Activated CD4-positive, alpha-beta memory T cell treated with anti-CD3 and anti-CD28 coated beads for 36 hours (primary cell): Measurements from ENCODE around the gene DOCK3. TPM values are rescaled to one million over a fixed set of nuclear protein-coding genes. Genes with fewer than 3 reads are reported as not detected.
"Not testable (repeated sequence)": the region's sequence is repeated elsewhere in the genome, so short reads cannot be mapped to it uniquely, and the experiment has no call there.

Experiments used
- CTCF ChIA-PET: fragments of 350-600 bp; sonication (Branson Sonifier 250); formaldehyde crosslinking; loops from one replicate; lab custom pipeline; 2021; ENCODE audit warnings: antibody characterized with exemption, inconsistent platforms; lab: Charles Lee
- POLR2A ChIA-PET: fragments of 350-600 bp; sonication (Branson Sonifier 250); formaldehyde crosslinking; loops from one replicate; lab custom pipeline; 2021; ENCODE audit warnings: antibody characterized with exemption; lab: Charles Lee
- DNase-seq: peaks from one replicate; pipeline ENCODE4 v3.0.0-alpha.2; 2020
- H3K27ac Mint-ChIP-seq: one replicate; pipeline ENCODE4 v1.8.0; 2021; ENCODE audit warnings: mixed read lengths
- H3K27me3 Mint-ChIP-seq: one replicate; pipeline ENCODE4 v1.8.0; 2021; ENCODE audit warnings: mixed read lengths
- H3K36me3 Mint-ChIP-seq: one replicate; pipeline ENCODE4 v1.8.0; 2021; ENCODE audit warnings: mixed read lengths
- H3K4me1 Mint-ChIP-seq: one replicate; pipeline ENCODE4 v1.8.0; 2021; ENCODE audit warnings: low read depth, mixed read lengths
- H3K4me3 Mint-ChIP-seq: one replicate; pipeline ENCODE4 v1.8.0; 2021; ENCODE audit warnings: mild to moderate bottlenecking, mixed read lengths
- H3K9me3 Mint-ChIP-seq: one replicate; pipeline ENCODE4 v1.8.0; 2021; ENCODE audit warnings: mixed read lengths
- intact Hi-C: fragments of 100-400 bp; cut with micrococcal nuclease; formaldehyde crosslinking; loops from one replicate; pipeline ENCODE4 v1.15.1; 2023
- total RNA-seq, 2 experiments: library from RNA; stranded (reverse); gene quantifications; one replicate each; pipeline ENCODE4 v1.2.3, GENCODE V29; 2021

DOCK3 gene
- total RNA-seq, 2 experiments from 2014 or later: 2.7 to 2.9 TPM

DNA sequence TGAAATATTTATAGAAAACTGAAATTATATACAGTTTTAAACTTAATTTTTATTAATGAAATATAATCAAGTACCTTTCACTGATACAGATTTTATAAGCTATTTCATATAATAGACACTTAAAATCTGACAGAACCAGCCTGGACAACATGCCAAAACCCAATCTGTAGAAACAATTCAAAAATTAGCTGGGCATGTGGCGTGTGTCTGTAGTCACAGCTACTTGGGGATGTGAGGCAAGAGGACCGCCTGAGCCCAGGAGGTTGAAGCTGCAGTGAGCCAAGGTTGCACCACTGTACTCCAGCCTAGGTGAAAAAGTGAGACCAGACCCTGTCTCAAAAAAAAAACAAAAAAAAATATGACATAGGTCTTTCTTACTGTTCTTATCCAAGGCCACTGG lies 472.1 kb downstream of the DOCK3 start:
- Mint-ChIP-seq H3K27ac (no peak overlapping the region), H3K27me3 (no peaks in the 10 kb centered on the region), H3K36me3 (peaks cover 6% of the 10 kb centered on the region), H3K4me3 (no peak overlapping the region), H3K4me1 (peaks cover 6% of the 10 kb centered on the region), H3K9me3 (peaks cover 4% of the 10 kb centered on the region)
- CTCF ChIA-PET: no interaction called here
- POLR2A ChIA-PET: no interaction called here
- intact Hi-C loops: no loop called here
- no peak for DNase-seq

GRCh38 chr3:51156147-51156546 lies 481.4 kb downstream of the DOCK3 start:
- Mint-ChIP-seq H3K4me1 (no peaks in the 10 kb centered on the region), H3K27me3 (peaks cover 1% of the 10 kb centered on the region), H3K9me3 (no peaks in the 10 kb centered on the region), H3K36me3 (no peaks in the 10 kb centered on the region), H3K4me3 (no peak overlapping the region), H3K27ac (no peak overlapping the region)
- intact Hi-C loops: no loop called here
- DNase-seq: no peak
- CTCF ChIA-PET: no interaction called here
- POLR2A ChIA-PET: no interaction called here

DNA sequence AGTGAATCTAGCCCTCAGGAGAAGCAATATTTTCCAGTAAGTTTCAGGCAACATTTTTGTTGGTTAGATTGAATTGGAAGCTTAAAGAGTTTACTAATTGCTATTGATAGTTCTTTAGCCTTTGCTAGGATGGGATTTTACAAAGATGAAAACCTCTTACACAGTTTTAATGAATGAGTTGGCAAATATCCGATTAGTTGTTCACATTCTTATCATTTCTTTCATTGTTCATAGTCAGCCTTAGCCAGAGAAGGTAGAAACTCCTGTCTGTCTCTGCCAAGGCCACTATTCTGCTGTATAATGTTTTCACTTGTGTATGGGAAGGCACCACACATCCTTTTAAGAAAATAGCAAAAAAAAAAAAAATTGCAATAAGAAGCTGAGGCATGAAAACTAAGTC lies 488.3 kb downstream of the DOCK3 start:
- Mint-ChIP-seq H3K9me3 (no peaks in the 10 kb centered on the region), H3K4me1 (no peaks in the 10 kb centered on the region), H3K36me3 (peaks cover 2% of the 10 kb centered on the region), H3K27me3 (no peaks in the 10 kb centered on the region), H3K4me3 (no peak overlapping the region), H3K27ac (no peak overlapping the region)
- intact Hi-C loops: no loop called here
- POLR2A ChIA-PET: no interaction called here
- CTCF ChIA-PET: interaction anchor here (0.6 kb wide), 1 partner anchor 134 kb away, joined by 3 read pairs; no protein-coding TSS in a partner anchor
- no peak for DNase-seq

DNA sequence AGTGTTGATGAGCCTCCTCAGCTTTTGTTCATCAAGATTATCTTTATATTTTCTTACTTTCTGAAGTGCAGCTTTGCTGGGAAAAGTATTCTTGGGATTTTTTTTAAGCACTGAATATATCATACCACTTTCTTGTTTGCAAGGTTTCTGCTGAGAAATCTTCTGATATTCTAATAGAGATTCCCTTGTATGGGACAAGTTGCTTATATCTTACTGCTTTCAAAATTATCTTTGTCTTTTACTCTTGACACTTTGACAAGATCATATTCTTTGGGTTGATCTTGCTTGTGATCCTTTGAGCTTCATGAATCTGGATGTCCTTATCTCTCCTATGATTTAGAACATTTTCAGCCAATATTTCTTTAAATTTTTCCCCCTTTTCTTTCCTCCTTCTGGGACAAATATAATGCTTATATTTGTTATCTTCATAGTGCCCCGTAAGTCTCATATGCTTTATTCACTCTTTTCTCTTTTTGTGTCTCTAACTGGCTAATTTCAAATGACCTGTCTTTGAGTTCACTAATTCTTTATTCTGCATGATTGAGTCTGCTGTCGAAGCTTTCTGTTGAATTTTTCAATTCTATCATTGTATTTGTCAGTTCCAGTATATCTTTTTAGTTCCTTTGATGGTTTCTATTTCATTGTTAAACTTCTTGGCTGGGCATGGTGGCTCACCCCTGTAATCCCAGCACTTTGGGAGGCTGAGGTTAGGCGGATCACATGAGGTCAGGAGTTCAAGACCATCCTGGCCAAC lies 499.0 kb downstream of the DOCK3 start:
- H3K9me3 Mint-ChIP-seq: peaks cover 26% of the 10 kb centered on the region
- H3K4me1 Mint-ChIP-seq: no peaks in the 10 kb centered on the region
- ChIA-PET POLR2A (no interaction called here), CTCF (no interaction called here)
- no peak overlapping the region for H3K4me3 Mint-ChIP-seq
- H3K36me3 Mint-ChIP-seq: peaks cover 21% of the 10 kb centered on the region
- intact Hi-C loops: no loop called here
- no peak overlapping the region for H3K27ac Mint-ChIP-seq
- H3K27me3 Mint-ChIP-seq: no peaks in the 10 kb centered on the region
- DNase-seq: no peak

DNA sequence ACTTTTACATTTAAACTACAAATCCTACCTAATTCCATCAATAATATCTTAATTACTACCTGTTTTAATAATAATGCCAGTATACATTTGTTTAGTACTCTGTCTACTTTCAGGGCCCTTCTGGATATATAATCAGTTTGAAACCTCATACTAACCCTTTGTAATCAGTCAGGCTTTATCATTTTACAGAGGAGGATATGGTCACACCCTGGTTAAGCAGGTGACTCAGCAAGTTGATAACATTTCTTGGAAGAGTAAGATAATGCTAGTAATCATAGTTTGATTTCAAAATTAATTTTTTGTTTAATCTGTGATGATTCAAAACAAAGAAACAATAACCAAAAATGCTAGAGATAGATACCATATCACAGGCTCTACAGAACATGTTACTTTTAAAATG lies 502.2 kb downstream of the DOCK3 start:
- intact Hi-C loops: no loop called here
- H3K36me3 Mint-ChIP-seq: peaks cover 14% of the 10 kb centered on the region
- no peak overlapping the region for H3K27ac Mint-ChIP-seq
- H3K4me1 Mint-ChIP-seq: no peaks in the 10 kb centered on the region
- no peak for DNase-seq
- H3K9me3 Mint-ChIP-seq: peaks cover 21% of the 10 kb centered on the region
- H3K27me3 Mint-ChIP-seq: no peaks in the 10 kb centered on the region
- no peak overlapping the region for H3K4me3 Mint-ChIP-seq
- ChIA-PET CTCF (interaction anchor here (0.6 kb wide), 1 partner anchor 1706 kb away, joined by 6 read pairs; no protein-coding TSS in a partner anchor), POLR2A (no interaction called here)

- CTCF ChIA-PET, POLR2A ChIA-PET: not testable (repeated sequence)
Measured at GRCh38 chr3:51186446-51186845, 511.7 kb downstream of the DOCK3 start.

DNA sequence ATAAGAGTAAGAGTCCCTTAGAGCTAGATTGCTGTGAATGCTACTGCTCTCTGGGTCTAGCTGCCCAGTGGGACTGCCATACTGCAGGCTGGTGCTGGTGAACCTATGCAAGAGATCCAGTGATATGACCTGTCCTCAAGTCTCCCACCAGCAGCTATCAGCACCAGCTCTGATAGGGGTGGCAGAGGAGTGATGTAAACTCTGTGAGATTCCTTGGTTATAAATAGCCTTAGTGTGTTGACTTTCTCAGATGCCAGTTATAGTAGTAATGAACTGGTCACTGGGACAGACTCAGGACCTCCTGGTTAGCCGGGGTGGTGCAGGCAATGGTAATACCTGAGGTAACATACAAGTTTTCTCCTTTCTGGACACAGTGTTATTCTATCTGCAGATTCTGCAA lies 515.5 kb downstream of the DOCK3 start:
- peaks cover 4% of the 10 kb centered on the region for H3K36me3 Mint-ChIP-seq
- intact Hi-C loops: no loop called here
- no peak for DNase-seq
- POLR2A ChIA-PET: no interaction called here
- peaks cover 9% of the 10 kb centered on the region for H3K9me3 Mint-ChIP-seq
- no peak overlapping the region for H3K27ac Mint-ChIP-seq
- H3K4me1 Mint-ChIP-seq: peaks cover 5% of the 10 kb centered on the region
- no peak overlapping the region for H3K4me3 Mint-ChIP-seq
- CTCF ChIA-PET: interaction anchor here (1.3 kb wide), 1 partner anchor 17 kb away, joined by 4 read pairs; no protein-coding TSS in a partner anchor
- H3K27me3 Mint-ChIP-seq: no peaks in the 10 kb centered on the region

More at GRCh38 chr3:51186446-51186845, 511.7 kb downstream of the DOCK3 start:
- H3K27ac Mint-ChIP-seq, H3K27me3 Mint-ChIP-seq, intact Hi-C loops, H3K36me3 Mint-ChIP-seq, DNase-seq, H3K4me1 Mint-ChIP-seq, H3K4me3 Mint-ChIP-seq, H3K9me3 Mint-ChIP-seq: not testable (repeated sequence)

DNA sequence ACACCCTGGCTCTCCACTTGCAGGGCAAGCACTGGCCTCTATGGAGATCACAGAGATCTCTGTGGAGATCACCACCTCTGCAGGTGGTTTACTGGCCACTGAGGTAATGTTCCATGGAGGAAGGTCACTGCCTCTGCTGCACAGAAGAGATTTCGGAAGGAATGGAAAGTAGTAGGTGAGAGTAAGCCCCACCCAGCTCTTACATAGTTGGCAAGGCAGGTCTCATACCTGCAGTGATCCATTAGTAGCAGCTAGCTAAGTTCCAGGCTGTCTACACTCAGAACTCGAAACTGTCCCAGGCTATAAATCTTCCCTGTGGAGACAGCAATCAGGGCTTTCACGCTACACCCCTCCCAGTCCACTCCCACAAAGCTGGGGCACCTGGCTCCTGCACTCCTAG lies 516.1 kb downstream of the DOCK3 start:
- intact Hi-C loops: no loop called here
- Mint-ChIP-seq H3K9me3 (peaks cover 4% of the 10 kb centered on the region), H3K27ac (no peak overlapping the region), H3K4me1 (peaks cover 5% of the 10 kb centered on the region), H3K27me3 (no peaks in the 10 kb centered on the region), H3K4me3 (no peak overlapping the region), H3K36me3 (peaks cover 4% of the 10 kb centered on the region)
- no peak for DNase-seq
- CTCF ChIA-PET: interaction anchor here (1.3 kb wide), 1 partner anchor 16 kb away, joined by 4 read pairs; no protein-coding TSS in a partner anchor
- POLR2A ChIA-PET: no interaction called here

- H3K9me3 Mint-ChIP-seq: peaks cover 2% of the 10 kb centered on the region
- no peaks in the 10 kb centered on the region for H3K36me3 Mint-ChIP-seq
- peaks cover 5% of the 10 kb centered on the region for H3K4me1 Mint-ChIP-seq
- intact Hi-C loops: no loop called here
- no peak for DNase-seq
- CTCF ChIA-PET: interaction anchor here (1.3 kb wide), 1 partner anchor 15 kb away, joined by 4 read pairs; no protein-coding TSS in a partner anchor
- no peak overlapping the region for H3K4me3 Mint-ChIP-seq
- POLR2A ChIA-PET: no interaction called here
- H3K27ac Mint-ChIP-seq: no peak overlapping the region
- no peaks in the 10 kb centered on the region for H3K27me3 Mint-ChIP-seq
Measured at GRCh38 chr3:51191768-51192167, 517.0 kb downstream of the DOCK3 start.

DNA sequence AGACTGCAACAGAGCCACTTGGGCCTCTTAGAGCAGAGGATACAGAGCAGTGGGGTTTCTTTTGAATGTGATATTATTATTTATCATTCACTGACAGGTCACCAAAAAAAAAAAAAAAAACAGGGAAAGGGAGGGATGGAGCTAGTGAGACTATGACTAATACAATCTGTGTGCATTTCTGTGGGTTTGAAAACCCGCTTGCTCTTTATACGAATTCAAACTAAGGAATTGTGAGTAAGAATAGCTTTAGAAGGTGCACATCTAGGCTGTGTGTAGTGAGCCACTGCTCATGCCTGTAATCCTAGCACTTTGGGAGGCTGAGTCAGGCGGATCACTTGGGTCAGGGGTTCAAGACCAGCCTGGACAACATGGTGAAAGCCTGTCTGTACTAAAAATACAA lies 523.8 kb downstream of the DOCK3 start:
- no peak for DNase-seq
- peaks cover 2% of the 10 kb centered on the region for H3K9me3 Mint-ChIP-seq
- intact Hi-C loops: no loop called here
- peaks cover 5% of the 10 kb centered on the region for H3K4me1 Mint-ChIP-seq
- ChIA-PET POLR2A (no interaction called here), CTCF (no interaction called here)
- H3K4me3 Mint-ChIP-seq: no peak overlapping the region
- H3K36me3 Mint-ChIP-seq: no peaks in the 10 kb centered on the region
- no peaks in the 10 kb centered on the region for H3K27me3 Mint-ChIP-seq
- H3K27ac Mint-ChIP-seq: no peak overlapping the region

- CTCF ChIA-PET, intact Hi-C loops, H3K27me3 Mint-ChIP-seq, H3K9me3 Mint-ChIP-seq, DNase-seq, POLR2A ChIA-PET, H3K4me1 Mint-ChIP-seq, H3K4me3 Mint-ChIP-seq, H3K36me3 Mint-ChIP-seq, H3K27ac Mint-ChIP-seq: not testable (repeated sequence)
Measured at GRCh38 chr3:51199296-51199695, 524.6 kb downstream of the DOCK3 start.

DNA sequence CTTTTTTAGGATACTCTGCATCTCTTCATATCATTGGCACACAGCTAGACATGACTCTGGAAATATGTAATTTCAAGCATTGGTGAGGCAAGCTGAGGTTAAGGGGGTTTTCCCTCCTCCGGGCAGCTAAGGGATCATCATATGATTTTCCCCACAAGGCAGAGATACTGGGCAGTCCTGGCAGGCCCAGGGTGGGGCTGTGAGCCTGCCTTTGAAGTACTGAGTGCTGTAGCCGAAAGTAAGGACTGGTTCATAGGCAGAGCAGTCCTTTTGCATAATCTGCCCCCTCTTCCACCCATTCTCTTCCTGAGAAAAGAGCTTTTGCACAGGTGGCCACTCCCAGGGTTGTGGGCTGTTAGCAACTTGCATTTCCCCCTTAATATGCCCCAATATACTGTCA lies 541.6 kb downstream of the DOCK3 start:
- Mint-ChIP-seq H3K36me3 (peaks cover 2% of the 10 kb centered on the region), H3K9me3 (no peaks in the 10 kb centered on the region), H3K4me1 (no peaks in the 10 kb centered on the region), H3K27me3 (no peaks in the 10 kb centered on the region), H3K4me3 (no peak overlapping the region), H3K27ac (no peak overlapping the region)
- no peak for DNase-seq
- POLR2A ChIA-PET: no interaction called here
- intact Hi-C loops: no loop called here
- CTCF ChIA-PET: no interaction called here

GRCh38 chr3:51221959-51222358 lies 547.2 kb downstream of the DOCK3 start:
- DNase-seq: no peak
- CTCF ChIA-PET: no interaction called here
- POLR2A ChIA-PET: no interaction called here

More at GRCh38 chr3:51221959-51222358, 547.2 kb downstream of the DOCK3 start:
- intact Hi-C loops: no loop called here
- Mint-ChIP-seq H3K4me3 (no peak overlapping the region), H3K27ac (no peak overlapping the region), H3K9me3 (no peaks in the 10 kb centered on the region), H3K4me1 (no peaks in the 10 kb centered on the region), H3K36me3 (no peaks in the 10 kb centered on the region), H3K27me3 (no peaks in the 10 kb centered on the region)
